Endodermal cell (in vitro differentiated cells): ENCODE data around the gene TMEM258. TPM values are rescaled to one million over a fixed set of nuclear protein-coding genes. Genes with fewer than 3 reads are reported as not detected.

ENCODE experiments used
- DNase-seq: peaks from one replicate; pipeline ENCODE4 v3.0.0-alpha.2; 2017
- H3K27ac ChIP-seq: 2 replicates; pipeline ENCODE4 v1.5.1; 2013; ENCODE audit warnings: mild to moderate bottlenecking, low read depth, low read length, moderate library complexity
- H3K27me3 ChIP-seq: 2 replicates; pipeline ENCODE4 v1.6.1; 2013; ENCODE audit warnings: mild to moderate bottlenecking, low read length, moderate library complexity; ENCODE audit not compliant: insufficient read depth, control insufficient read depth, poor library complexity, severe bottlenecking
- H3K36me3 ChIP-seq: 2 replicates; pipeline ENCODE4 v1.7.0; 2013; ENCODE audit warnings: mild to moderate bottlenecking, low read length, moderate library complexity; ENCODE audit not compliant: control insufficient read depth, insufficient read depth
- H3K4me1 ChIP-seq: one replicate; pipeline ENCODE4 v1.7.0; 2013; ENCODE audit warnings: low read length; ENCODE audit not compliant: control insufficient read depth, insufficient read depth
- H3K4me3 ChIP-seq: 2 replicates; pipeline ENCODE4 v1.5.1; 2013; ENCODE audit warnings: mild to moderate bottlenecking, low read length, moderate library complexity
- H3K9ac ChIP-seq: 2 replicates; pipeline ENCODE4 v1.6.1; 2013; ENCODE audit warnings: mild to moderate bottlenecking, low read length, moderate library complexity; ENCODE audit not compliant: poor library complexity, severe bottlenecking; ENCODE audit errors: extremely low read depth
- H3K9me3 ChIP-seq: 2 replicates; pipeline ENCODE4 v1.6.1; 2013; ENCODE audit warnings: mild to moderate bottlenecking, low read length, moderate library complexity; ENCODE audit not compliant: control insufficient read depth
- H3K27ac Mint-ChIP-seq: 2 replicates; pipeline ENCODE4 v1.8.0; 2020; ENCODE audit warnings: mixed read lengths
- H3K27me3 Mint-ChIP-seq: 2 replicates; pipeline ENCODE4 v1.8.0; 2021; ENCODE audit warnings: mild to moderate bottlenecking, mixed read lengths; ENCODE audit not compliant: insufficient read depth
- H3K36me3 Mint-ChIP-seq: 2 replicates; pipeline ENCODE4 v1.8.0; 2020; ENCODE audit warnings: low read depth, mixed read lengths
- H3K4me1 Mint-ChIP-seq: 2 replicates; pipeline ENCODE4 v1.8.0; 2020; ENCODE audit warnings: mixed read lengths
- H3K4me3 Mint-ChIP-seq: 2 replicates; pipeline ENCODE4 v1.8.0; 2020; ENCODE audit warnings: mild to moderate bottlenecking, moderate library complexity, mixed read lengths
- H3K9me3 Mint-ChIP-seq: 2 replicates; pipeline ENCODE4 v1.8.0; 2020; ENCODE audit warnings: mild to moderate bottlenecking, mixed read lengths
- CTCF ChIP-seq: fragments of 200-600 bp; sonication (generic); conservative IDR thresholded peaks from 2 replicates; pipeline ENCODE4 v1.5.0; 2021; ENCODE audit warnings: antibody characterized with exemption, mild to moderate bottlenecking
- WGBS, 2 experiments: methylation state at CpG; one replicate each; pipeline versions ENCODE4 v1.1.5 to v1.1.7; 2013; ENCODE audit warnings: missing lambda C conversion rate in 2 of 2, mixed read lengths in 1 of 2; ENCODE audit not compliant: insufficient coverage in 1 of 2, insufficient read length in 1 of 2; 5-methylcytosine and 5-hydroxymethylcytosine counted together
- total RNA-seq, 2 donors: library from RNA; stranded (reverse); fragmentation: NEBNext Ultra II Directional in 1 of 2; extraction: Animal tissue kit (Norgen Biotek cat#: 25700) in 1 of 2; gene quantifications; 2 replicates in 1 of 2; 3 replicates in 1 of 2; pipeline ENCODE4 v1.2.1, GENCODE V29; 2021

TMEM258 gene
- total RNA-seq, 2 donors from 2014 or later = 174 to 180 TPM

DNA sequence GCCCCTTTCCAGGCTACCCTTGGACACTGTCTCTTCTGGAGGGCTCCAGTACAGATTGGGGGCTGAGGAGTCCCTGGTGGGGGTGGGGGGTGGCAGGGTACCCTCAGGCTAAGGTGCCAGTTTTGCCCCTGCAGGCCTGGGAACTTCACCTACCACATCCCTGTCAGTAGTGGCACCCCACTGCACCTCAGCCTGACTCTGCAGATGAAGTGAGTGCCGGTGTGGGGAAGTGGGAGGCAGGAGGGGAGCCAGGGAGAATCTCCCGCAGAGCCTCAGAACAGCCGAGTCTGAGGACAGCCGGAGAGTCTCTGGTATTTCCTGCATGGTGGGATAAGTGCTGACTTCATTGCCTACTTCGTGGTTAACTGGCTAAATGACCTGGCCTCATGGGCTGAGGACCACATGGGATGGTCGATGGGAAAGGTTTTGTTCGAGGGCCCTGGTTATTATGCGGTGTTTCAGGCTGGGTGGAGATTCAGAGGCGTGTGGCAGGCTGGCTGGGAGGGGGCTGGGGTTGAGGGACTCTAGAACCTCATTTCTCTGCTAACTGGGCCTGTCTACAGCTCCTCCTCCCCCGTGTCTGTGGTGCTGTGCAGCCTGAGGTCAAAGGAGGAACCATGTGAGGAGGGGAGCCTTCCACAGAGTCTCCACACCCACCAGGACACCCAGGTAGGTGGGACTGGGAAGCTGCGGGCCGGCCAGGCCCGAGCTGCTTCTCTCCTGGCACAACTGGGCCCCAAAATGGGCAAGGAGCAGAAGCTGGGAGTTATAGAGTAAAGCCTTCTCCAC is 8.5 kb downstream of the TMEM258 start:
- 76 to 84% methylated on average over 8 to 13 of the region's 13 CpGs for WGBS, 2 experiments
- H3K4me3 Mint-ChIP-seq = no peak overlapping the region

DNA sequence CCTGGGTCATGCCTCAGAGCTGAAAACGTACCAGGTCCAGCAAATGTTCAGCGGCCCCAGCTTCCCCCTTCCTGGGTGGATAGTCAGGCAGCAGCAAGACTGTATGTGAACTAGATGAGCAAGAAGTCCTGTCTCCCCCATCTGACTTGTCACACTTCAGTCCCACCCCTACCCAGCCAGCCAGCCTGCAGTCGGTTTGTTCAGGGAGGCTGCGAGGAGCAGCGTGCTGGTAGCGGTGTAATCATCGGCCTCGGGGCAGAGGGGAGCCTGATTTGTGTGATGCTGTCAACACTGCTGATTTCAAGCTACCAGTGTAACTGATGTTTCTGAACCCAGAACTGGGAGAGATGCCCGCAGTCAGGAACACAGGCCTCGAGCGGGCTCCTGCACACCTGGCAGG is 9.6 kb downstream of the TMEM258 start:
- H3K36me3 Mint-ChIP-seq = peaks cover 46% of the 10 kb centered on the region
- no peak overlapping the region for H3K27ac ChIP-seq
- H3K36me3 ChIP-seq = peaks cover 47% of the 10 kb centered on the region
- no peaks in the 10 kb centered on the region for H3K9me3 ChIP-seq
- no peaks in the 10 kb centered on the region for H3K4me1 Mint-ChIP-seq
- no peaks in the 10 kb centered on the region for H3K9me3 Mint-ChIP-seq
- no peak for DNase-seq
- H3K9ac ChIP-seq = no peak overlapping the region
- H3K27ac Mint-ChIP-seq = no peak overlapping the region
- H3K27me3 ChIP-seq = no peaks in the 10 kb centered on the region
- H3K27me3 Mint-ChIP-seq = no peaks in the 10 kb centered on the region
- H3K4me3 ChIP-seq = no peak overlapping the region
- no peaks in the 10 kb centered on the region for H3K4me1 ChIP-seq
- 97% methylated on average over 10 to 11 of the region's 11 CpGs for WGBS, 2 experiments
- no peak overlapping the region for H3K4me3 Mint-ChIP-seq
- no peak for TF ChIP-seq CTCF

More for the DNA sequence above, 8.5 kb downstream of the TMEM258 start:
- Mint-ChIP-seq H3K36me3 (peaks cover 42% of the 10 kb centered on the region), H3K27me3 (no peaks in the 10 kb centered on the region), H3K9me3 (no peaks in the 10 kb centered on the region), H3K4me1 (no peaks in the 10 kb centered on the region), H3K27ac (no peak overlapping the region)
- H3K4me1 ChIP-seq = no peaks in the 10 kb centered on the region
- H3K9ac ChIP-seq = no peak overlapping the region
- H3K36me3 ChIP-seq = peaks cover 50% of the 10 kb centered on the region
- TF ChIP-seq CTCF = no peak
- DNase-seq = no peak
- H3K27me3 ChIP-seq = no peaks in the 10 kb centered on the region
- H3K27ac ChIP-seq = no peak overlapping the region
- no peaks in the 10 kb centered on the region for H3K9me3 ChIP-seq
- no peak overlapping the region for H3K4me3 ChIP-seq

- no peak overlapping the region for H3K9ac ChIP-seq
- H3K27me3 Mint-ChIP-seq = no peaks in the 10 kb centered on the region
- no peak for TF ChIP-seq CTCF
- H3K9me3 Mint-ChIP-seq = no peaks in the 10 kb centered on the region
- H3K4me1 Mint-ChIP-seq = no peaks in the 10 kb centered on the region
- DNase-seq = no peak
- H3K4me3 ChIP-seq = no peak overlapping the region
- H3K27me3 ChIP-seq = no peaks in the 10 kb centered on the region
- no peak overlapping the region for H3K27ac Mint-ChIP-seq
- H3K36me3 ChIP-seq = peaks cover 42% of the 10 kb centered on the region
- no peaks in the 10 kb centered on the region for H3K9me3 ChIP-seq
- H3K27ac ChIP-seq = no peak overlapping the region
- H3K4me1 ChIP-seq = no peaks in the 10 kb centered on the region
- H3K4me3 Mint-ChIP-seq = no peak overlapping the region
- H3K36me3 Mint-ChIP-seq = peaks cover 47% of the 10 kb centered on the region
- WGBS, 2 experiments = 87 to 100% methylated on average over 2 to 3 of the region's 3 CpGs
These were observed 10.1 kb downstream of the TMEM258 start for GRCh38 chr11:61782299-61782698.
